GM19467 (cell line): ENCODE data around the gene CCDC167.
"Not testable (repeated sequence)": the region's sequence is repeated elsewhere in the genome, so short reads cannot be mapped to it uniquely, and the experiment has no call there.

Source experiments
- ATAC-seq: cut with Tn5 transposase; IDR thresholded peaks from one replicate; pipeline ENCODE4 v1.9.1; 2021; ENCODE audit warnings: mild to moderate bottlenecking, moderate library complexity; ENCODE audit not compliant: unreplicated experiment

The CCDC167 gene

DNA sequence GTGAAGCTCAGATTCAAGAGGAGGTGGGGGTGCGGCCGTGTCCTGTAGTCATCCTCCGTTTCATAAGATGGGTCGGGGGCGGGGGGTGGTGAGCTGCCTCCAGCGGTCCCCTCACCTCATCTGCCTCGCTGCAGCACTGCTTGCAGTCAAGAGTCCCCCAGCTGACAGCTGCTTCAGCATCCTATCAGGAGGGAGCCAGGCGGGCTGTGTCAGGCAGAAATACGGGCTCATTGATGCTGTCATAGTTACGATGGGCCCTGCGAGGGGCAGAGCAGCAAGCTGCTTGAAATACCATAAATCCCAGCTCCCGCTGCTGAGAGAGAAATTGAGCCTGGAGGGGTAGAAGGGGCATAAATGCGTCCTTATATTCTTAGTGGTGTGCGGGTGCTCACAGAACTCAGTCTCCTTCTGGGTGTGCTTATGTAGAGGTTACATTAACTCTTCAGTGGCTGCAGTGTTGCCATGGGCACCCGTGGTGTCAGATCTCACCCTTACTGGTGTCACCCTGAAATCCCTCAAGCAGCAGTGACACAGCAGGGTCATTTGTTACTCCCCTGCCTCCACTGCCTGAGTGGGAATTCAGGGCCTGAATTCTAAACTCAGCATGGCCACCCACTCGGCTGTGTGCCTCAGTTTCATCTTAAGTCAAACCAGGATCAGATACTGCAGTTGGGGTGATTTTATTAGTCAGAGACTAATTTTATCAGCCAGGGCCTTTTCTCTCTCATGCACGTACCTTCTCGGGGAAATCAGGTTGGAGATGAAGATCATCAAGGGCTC is 21.8 kb downstream of the CCDC167 start:
- no peak for ATAC-seq

DNA sequence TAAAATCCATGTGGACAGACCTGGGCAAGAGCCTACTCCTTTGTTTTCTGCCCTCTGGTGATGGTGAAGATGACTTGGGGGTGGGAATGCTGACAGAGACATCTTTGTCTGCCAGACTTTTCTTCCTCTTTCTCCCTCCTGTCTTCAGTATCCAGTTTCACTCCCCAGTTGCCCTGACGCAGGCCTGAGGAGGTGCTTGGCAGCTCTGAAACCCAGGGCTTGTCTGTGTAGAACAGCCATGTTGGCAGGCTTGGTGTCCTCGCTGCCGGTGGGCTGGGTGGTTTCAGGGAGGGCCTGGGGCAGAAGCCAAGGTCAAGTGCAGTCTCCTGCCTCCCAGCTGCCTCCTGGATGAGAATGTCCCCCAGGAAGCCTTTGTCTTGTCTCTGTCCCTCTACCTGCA is 22.5 kb downstream of the CCDC167 start:
- no peak for ATAC-seq

DNA sequence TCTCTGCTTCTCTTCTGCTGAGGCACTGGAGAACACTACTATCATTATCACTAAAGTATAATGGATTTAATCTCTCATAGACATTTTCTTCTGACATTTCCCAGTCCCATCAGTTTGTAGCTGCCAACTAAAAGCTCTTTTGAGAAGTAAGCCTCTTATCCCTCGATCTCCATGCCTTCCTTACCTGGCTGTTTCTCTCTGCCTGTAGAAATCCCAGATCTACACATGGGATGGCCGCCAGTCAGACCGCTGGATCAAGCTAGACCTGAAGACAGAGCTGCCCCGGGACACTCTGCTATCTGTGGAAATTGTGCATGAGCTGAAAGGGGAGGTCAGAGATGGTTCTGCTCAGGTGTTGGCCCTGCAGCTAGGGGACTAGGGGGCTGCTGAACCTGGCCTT is 25.4 kb downstream of the CCDC167 start:
- ATAC-seq = no peak

DNA sequence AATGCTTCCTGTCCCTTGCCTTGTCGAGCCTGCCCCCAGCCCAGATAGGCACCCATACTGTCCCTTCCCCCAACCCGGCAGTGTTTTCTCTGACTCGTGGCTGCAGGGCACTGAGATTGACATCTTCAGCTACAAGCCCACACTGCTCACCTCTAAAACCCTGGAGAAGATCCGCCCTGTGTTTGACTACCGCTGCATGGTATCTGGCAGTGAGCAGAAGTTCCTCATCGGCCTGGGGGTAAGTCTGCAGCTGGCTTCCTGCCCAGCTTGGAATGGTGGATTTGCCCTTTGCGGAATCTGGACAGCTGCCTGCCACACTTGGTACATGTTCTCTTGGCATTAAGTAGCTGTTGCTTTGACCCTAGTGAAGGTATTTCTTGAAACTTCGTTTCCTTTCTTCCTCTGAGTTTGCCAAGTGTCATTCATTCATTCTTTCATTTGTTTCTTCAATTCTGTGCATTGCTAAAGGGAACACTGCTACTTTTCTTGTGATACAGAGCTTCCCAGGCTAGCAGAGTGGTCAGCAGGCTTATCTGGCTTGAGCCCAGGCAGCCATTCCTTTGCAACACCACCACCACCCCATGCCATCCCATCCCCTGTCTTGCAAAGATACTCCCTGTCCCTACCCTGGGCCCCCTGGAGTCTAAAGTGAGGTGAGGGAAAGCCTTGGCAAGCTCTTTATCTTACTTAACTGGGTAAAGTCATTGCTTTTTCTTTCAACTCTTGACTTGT is 26.2 kb downstream of the CCDC167 start:
- no peak for ATAC-seq

DNA sequence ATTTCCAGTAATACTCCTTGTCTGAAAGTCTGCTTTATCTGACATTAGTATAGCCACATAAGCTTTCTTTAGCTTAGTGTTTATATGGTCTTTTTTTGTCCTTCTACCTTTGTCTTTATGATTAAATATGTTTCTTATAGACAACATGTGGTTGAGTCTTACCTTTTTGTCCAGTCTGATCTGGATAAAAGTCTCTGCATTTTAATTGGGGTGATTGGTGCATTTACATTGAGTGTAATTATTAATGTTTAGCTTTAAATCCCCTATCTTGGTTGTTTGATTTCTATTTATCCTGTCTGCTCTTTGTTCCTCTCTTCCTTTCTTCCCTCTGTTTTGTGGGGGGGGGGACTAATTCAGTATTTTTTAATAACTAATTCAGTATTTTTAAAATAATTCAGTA is 32.0 kb downstream of the CCDC167 start:
- no peak for ATAC-seq

DNA sequence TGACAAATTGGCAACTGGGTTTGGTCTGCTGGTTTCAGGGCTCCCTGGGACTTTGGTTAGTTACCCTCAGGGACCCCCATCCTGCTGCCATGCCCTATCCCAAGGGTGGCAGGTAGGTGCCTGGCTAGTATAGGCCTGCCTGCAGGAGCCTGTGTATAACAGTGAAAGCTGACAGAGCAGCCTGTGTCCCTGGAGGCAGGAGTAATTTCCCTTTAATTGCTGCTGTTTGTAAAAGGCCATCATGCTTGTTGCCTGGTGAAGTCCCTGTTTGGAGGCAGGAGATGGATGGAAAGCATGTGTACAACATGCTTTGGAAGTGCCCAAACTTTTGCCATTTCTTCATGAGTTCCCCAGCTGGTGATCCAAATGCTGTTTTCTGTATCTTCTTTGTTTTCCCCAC is 36.6 kb downstream of the CCDC167 start:
- ATAC-seq = no peak

DNA sequence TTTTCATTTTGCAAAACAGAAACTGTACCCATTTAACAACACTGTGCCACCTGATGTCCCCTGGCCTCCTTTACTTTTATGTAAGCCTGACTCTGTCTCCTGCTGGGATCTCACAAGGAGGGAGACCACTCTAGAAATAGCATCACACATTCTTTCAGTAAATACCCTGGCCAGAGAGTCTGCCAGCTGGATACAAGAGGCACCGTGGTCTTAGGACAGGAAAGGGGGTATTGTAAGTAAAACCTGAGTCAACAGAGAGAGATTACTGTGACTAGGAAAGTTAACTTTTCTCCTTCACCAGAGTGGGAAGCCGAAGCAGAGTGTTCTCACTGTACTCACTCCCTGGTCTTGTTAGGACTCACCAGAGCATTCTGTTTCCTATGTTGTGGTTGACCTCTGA is 38.9 kb downstream of the CCDC167 start:
- ATAC-seq = no peak

DNA sequence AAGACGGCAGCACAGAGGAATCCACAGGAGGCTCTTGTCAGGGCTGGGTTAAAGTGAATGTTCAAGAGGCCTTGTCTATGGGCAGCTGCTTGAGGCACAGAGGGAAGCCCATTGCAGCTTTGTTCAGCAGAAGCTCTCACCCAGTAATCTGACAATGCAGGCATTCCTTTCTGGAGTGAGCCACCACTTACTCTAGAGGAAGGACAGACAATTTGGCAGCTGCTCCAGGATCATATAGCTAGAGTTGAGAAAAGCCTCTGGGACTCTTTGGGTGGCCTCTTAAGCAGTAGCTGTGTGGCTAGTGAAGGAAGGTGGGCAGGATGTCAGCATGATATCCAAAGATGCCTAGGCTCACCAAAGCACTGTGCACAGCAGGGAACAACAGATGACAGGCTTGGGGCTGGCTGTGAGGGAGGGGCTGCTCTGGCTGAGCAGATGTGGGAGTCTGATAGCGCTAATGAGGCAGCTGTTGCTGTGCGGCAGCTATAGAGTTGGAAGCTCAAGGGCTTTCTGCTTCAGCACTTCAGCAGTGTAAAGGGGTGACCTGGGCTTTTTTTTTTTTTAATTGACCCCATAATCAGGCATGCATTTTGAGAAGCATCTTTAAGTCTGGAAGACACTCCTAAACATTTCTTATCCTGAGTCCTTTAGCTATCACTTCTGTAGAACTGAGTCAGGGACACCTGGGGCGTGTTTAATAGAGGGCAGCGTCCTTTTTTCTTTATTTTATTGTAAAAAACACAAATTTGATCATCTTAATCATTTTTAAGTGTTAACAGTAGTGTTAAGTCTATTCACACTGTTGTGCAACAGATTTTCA is 39.5 kb downstream of the CCDC167 start:
- ATAC-seq = no peak

DNA sequence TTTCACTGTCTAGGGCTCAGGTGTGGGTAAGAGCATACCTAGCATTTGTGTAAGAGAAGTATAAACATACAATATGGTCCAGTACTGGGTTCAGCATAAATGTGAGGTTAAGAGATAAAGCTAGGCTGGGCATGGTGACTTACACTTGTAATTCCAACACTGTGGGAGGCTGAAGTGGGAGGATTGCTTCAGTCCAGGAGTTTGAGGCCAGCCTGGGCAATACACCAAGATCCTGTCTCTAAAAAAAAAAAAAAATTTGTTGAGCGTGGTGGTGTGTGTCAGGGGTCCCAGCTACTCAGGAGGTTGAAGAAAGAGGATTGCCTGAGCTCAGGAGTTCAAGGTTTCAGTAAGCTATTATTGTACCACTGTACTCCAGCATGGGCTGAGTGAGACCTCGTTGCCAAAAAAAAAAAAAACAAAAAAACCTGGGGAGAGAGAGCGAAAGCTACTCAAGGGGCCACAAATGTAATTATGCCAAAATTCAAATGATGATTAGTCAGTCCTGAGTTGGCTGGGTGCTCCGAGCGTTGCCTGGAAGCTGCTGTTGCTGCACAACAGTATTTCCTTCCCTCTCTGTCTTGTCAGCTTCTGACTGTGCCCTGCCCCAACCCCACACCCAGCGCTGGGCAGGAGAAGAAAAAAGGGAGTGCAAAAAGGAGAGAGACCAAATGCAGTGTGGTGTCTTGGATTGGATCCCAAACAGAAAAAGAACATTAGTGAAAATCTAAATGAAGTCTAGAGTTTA is 42.7 kb downstream of the CCDC167 start:
- no peak for ATAC-seq

DNA sequence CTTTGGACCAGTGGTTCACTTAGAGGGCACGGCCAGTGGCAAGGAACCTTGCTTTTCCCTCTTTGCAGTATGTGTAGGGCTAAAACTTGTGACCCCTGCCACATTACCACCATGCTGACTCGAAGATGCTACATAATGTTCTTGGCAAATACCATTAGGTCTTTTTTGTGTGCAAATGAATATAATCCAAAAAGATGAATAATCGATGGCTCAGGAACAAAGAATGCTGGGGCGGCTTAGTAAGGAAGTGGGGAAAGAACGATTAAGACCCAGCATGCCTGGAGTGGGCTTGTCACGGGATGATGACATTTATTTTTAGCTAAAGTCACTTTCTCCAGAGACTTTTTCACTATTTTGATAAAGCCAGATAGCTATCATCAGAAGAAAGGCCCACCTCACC is 43.6 kb downstream of the CCDC167 start:
- no peak for ATAC-seq

DNA sequence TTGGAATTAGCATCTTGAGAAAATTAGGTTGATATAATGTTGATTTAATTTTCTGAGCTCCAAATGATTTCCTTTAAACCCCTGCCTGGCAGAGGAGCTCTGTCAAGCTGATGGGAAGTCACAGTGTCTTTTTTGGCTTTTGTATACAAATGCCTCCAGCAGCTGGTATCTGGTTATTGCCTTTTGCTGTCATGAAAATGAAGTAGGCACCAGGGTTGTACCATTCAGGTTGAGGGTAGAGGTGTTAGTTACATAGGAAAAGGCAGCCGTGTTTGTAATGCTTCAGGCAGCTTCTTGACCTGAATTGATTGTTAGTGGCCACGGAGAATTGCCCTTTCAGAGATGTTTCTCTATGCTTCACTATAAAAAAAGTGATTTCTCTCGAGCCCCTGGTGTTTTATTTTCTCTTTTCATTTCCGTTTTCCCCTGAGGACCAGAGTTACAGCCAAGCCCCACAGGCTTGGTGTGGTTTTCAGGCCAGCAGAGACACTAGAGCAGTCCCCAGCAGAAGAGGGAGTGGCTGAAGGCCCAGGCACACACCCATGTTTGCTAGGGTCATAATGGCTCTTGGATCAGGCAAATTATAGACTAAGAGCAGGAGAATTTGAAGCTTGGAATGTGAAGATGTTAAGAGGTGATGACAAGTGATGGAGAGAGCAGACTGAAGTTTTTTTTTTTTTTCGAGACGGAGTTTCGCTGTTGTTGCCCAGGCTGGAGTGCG is 45.1 kb downstream of the CCDC167 start:
- no peak for ATAC-seq

DNA sequence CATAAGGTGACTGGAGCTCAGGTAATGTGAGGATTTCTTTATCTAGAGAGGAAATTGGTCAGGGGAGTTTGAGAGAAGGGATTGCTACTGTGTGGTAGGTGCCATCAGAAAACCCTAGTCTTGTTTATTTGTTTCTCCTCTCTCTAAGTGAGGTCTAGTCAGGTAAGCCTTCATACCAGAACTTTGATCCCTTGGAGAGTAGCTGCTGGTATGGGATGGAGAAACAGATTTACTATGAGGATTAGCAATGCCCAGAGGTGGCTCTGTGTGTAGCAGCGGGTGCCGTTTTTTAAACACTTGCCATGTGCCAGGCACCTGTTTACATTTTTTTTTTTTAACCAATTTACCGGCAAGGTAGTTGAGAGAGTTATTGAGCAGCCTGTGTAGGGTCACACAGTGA is 47.2 kb downstream of the CCDC167 start:
- ATAC-seq = no peak

DNA sequence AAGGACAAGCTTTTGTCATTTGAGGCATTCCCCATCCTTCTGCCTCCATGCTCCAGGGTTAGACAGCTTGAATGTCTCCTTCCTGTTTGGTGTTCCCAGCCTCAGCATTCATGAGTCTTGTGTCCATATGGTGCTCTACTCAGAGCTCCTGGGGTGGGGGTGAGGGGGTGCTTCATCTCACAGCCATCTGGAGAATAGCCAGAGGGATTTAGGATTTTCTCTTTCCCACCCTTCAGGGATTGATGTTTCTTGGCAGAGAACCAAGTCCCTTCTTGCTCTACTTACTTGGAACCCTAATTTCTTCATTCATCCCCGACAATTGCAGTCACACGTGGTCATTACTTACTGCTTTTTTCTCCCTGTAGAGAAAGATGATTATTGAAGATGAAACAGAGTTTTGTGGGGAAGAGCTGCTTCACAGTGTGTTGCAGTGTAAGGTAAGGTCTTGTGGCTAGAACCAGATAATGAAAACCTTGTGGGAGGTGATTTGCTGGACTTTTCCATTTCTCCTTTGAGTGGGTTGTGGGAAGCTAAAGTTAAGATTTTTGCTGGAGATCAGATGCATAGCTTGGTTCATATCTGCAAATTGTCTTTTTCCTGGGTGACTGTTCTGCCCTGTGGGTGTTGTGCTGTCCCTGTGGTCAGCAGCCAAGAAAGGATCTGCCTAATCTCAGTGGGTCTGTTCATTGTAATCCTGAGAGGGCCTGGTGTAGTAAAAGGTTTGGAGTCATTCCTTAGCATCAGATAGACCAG is 48.1 kb downstream of the CCDC167 start:
- ATAC-seq = no peak

DNA sequence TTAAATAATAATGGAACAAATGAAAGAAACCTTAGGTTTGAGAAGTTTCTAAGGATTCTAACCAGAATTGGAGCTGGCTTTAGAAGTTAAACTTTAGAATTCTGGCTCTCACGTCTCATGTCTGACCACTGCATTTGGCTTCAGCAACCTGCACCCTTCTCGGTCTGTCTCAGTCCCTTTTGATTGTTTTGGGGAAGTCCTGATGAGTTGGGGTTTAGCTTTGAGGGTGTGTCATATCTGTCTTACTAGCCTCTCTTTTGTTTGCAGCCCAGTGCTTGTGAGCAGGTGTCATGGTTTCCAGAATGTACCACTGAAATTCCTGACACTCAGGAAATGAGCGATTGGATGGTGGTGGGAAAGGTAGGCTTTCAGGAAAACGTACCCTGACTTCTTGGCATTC is 49.7 kb downstream of the CCDC167 start:
- ATAC-seq = no peak

DNA sequence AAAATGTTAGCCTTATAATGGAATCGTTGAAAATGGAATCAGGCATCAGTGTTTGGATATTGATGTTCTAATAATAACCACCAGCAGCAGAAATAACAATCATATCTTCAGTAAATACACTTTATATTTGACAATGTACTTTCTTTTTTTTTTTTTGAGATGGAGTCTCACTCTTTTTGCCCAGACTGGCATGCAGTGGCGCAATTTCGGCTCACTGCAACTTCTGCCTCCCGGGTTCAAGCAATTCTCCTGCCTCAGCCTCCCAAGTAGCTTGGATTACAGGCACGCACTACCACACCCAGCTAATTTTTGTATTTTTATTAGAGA is 56.5 kb downstream of the CCDC167 start:
- ATAC-seq = not testable (repeated sequence)

DNA sequence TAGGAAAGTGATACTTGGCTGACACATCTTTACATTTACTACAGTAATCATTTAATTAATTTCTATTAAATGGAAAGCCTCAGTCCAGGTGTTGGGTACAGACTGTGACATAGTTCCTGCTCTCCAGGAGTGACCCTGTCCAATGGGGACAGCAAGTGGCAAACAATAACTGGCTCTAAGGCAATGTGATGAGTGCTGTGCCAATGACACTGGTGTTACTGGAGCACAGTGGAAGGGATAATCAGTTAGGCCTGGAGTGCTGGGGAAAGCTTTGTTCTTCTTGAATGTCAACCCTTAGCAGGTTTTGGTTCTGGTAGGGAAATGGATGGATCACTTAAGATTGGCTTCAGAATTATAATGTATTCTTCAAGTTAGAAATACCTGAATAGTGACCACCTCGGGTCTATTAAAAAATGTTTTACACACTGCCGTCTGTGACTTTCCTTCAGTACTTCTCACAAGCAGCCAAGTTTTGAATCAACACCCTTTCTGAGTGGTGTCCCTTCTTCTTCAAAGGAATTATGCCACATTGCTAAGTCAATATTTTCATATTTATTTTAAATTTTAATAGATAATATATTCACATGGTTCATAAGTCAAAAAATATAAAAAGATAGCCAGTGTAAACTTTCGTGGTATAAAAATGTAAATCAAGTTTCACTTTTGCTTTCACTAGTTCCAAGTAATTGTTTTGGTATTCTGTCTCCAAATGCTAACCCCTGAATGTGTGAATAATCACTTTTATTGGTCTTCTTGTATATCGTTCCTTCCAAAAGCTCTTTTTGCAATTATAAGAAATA is 57.1 kb downstream of the CCDC167 start:
- ATAC-seq = no peak

DNA sequence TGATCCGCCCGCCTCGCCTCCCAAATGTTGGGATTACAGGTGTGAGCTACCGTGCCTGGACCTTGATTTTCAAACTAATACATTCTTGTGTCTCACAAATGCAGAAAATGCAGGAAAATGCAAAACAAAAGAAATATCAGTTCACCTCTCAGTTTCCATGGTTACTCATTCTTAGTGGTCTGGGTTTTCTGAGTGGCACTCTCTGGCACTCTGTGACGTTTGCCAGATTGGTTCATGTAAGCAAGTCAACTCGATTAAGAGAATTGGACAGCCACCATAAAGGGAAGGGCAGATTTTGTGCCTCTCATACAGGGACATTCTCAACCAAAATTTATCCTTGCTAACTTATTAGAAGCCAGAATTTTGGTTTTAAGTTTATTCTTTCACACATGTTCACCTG is 58.0 kb downstream of the CCDC167 start:
- no peak for ATAC-seq

DNA sequence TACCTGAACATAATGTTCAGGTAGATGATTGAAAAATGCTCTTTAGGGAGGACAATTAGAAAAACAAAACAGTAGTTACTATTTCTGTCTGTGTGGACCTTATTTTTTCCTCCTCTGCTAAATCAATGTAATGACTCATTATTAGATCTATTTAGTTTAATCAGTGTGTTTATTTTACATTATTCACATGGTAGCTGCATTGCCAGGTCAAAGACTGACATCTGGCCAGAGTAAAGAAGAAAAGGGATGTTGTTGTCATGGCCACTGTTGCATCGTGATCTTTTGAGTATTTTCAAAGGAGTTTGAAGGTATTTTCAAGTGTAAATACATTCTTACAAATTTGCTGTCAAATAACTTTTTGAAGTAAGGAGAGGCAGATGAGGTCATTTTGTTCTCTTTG is 60.8 kb downstream of the CCDC167 start:
- no peak for ATAC-seq

DNA sequence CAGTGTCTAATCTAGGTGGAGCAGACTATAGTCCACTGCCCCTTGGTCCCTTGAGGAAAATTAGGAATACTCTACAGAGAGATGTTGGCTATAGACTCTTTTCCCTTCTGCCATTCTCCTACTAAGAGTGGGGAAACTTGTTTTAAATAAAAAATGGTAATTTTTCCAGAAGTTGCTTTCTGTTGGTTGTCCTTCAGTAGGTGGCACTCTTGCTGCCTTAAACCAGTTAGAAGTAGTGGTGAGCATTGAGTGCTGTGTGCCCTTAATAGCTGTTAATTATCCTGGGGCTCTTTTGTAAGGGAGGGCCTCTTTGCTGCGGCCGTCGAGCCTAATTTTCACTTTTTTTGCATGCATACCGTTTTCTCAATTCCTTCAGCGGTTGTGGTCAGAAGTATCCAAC is 63.9 kb downstream of the CCDC167 start:
- ATAC-seq = no peak
